HCT116 (cell line): ENCODE results near the gene THAP8.

Experiments used
- CEBPB ChIP-seq: IDR thresholded peaks from 2 replicates; pipeline ENCODE4 v1.6.1; 2012; ENCODE audit warnings: low read depth
- ELF1 ChIP-seq: IDR thresholded peaks from 2 replicates; pipeline ENCODE4 v1.6.1; 2012; ENCODE audit warnings: low read depth, borderline replicate concordance
- EZH2 ChIP-seq: fragments of 200-600 bp; sonication (generic); IDR thresholded peaks from 2 replicates; pipeline ENCODE4 v1.6.1; 2017; ENCODE audit warnings: antibody characterized with exemption, mixed run types
- EZH2phosphoT487 ChIP-seq: fragments of 200-600 bp; IDR thresholded peaks from 2 replicates; pipeline ENCODE4 v1.6.1; 2018; ENCODE audit warnings: antibody characterized with exemption, borderline replicate concordance
- MAX ChIP-seq: IDR thresholded peaks from 2 replicates; pipeline ENCODE4 v1.6.1; 2012
- POLR2A ChIP-seq: IDR thresholded peaks from 2 replicates; pipeline ENCODE4 v1.7.0; 2011; ENCODE audit warnings: borderline replicate concordance; ENCODE audit not compliant: insufficient read depth, insufficient read length; ENCODE audit errors: extremely low read depth
- POLR2AphosphoS5 ChIP-seq: IDR thresholded peaks from 2 replicates; pipeline ENCODE4 v1.6.1; 2011; ENCODE audit warnings: mild to moderate bottlenecking, low read depth, low read length, moderate library complexity
- TF ChIP-seq, protein P1 (sequence below), 3 experiments: fragments of 200-600 bp in 1 of 3; sonication (generic) in 1 of 3; IDR thresholded peaks in 2 of 3; conservative IDR thresholded peaks in 1 of 3; 2 replicates each; pipeline ENCODE4 v1.5.1; 2012 to 2017; ENCODE audit warnings: low read depth in 2 of 3, low read length in 2 of 3, antibody characterized with exemption in 1 of 3, borderline replicate concordance in 1 of 3, control low read depth in 1 of 3, mild to moderate bottlenecking in 1 of 3, mixed read lengths in 1 of 3, mixed run types in 1 of 3, moderate library complexity in 1 of 3; ENCODE audit not compliant: insufficient read depth in 1 of 3
- TF ChIP-seq, protein P2 (sequence below): IDR thresholded peaks from 2 replicates; pipeline ENCODE4 v1.6.1; 2012

DNA sequence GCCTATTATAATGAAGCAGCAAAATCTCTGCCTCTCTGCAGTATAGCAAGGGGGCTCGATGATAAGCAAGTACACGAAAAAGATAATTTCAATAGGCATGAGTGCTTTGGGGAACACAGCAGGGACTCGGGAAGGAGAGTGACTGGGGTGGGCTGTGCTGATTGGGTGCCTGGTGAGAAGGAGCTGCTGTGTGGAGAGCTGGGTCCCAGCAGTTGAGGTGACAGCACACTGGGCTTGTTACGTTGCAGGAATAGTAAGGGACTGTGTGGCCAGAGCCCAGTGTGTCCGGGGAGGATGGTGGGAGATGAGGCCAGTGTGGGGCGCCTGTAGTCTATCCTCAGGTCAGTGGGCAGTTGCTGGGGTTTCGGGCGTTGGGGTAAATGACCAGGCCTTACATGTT, 18.0 kb upstream of the THAP8 start:
- TF ChIP-seq POLR2A (no peak), POLR2AphosphoS5 (no peak), ELF1 (no peak), CEBPB (no peak), EZH2 (no peak), EZH2phosphoT487 (no peak), MAX (no peak)
- TF ChIP-seq, protein P1, sequence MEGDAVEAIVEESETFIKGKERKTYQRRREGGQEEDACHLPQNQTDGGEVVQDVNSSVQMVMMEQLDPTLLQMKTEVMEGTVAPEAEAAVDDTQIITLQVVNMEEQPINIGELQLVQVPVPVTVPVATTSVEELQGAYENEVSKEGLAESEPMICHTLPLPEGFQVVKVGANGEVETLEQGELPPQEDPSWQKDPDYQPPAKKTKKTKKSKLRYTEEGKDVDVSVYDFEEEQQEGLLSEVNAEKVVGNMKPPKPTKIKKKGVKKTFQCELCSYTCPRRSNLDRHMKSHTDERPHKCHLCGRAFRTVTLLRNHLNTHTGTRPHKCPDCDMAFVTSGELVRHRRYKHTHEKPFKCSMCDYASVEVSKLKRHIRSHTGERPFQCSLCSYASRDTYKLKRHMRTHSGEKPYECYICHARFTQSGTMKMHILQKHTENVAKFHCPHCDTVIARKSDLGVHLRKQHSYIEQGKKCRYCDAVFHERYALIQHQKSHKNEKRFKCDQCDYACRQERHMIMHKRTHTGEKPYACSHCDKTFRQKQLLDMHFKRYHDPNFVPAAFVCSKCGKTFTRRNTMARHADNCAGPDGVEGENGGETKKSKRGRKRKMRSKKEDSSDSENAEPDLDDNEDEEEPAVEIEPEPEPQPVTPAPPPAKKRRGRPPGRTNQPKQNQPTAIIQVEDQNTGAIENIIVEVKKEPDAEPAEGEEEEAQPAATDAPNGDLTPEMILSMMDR (IDR thresholded peaks at IDR 0.05 in 2 of 3, conservative IDR thresholded peaks at IDR 0.05 in 1 of 3; ENCODE audit: borderline replicate concordance in 1 of 3, insufficient read depth in 1 of 3, low read depth in 2 of 3, low read length in 2 of 3): no peak
- TF ChIP-seq, protein P2, sequence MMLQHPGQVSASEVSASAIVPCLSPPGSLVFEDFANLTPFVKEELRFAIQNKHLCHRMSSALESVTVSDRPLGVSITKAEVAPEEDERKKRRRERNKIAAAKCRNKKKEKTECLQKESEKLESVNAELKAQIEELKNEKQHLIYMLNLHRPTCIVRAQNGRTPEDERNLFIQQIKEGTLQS: no peak
